Stimulated activated CD8-positive, alpha-beta memory T cell treated with anti-CD3 and anti-CD28 coated beads, Interleukin-7, amount 100 ng/mL, for 4 hours (primary cell): ENCODE data around the gene R3HDM2.
"Not testable (repeated sequence)": the region's sequence is repeated elsewhere in the genome, so short reads cannot be mapped to it uniquely, and the experiment has no call there.

Experiments used
- DNase-seq, 2 donors: peaks; one replicate each; pipeline ENCODE4 v3.0.0-alpha.2; 2020; ENCODE audit warnings: low read depth in 2 of 2

Gene R3HDM2

DNA sequence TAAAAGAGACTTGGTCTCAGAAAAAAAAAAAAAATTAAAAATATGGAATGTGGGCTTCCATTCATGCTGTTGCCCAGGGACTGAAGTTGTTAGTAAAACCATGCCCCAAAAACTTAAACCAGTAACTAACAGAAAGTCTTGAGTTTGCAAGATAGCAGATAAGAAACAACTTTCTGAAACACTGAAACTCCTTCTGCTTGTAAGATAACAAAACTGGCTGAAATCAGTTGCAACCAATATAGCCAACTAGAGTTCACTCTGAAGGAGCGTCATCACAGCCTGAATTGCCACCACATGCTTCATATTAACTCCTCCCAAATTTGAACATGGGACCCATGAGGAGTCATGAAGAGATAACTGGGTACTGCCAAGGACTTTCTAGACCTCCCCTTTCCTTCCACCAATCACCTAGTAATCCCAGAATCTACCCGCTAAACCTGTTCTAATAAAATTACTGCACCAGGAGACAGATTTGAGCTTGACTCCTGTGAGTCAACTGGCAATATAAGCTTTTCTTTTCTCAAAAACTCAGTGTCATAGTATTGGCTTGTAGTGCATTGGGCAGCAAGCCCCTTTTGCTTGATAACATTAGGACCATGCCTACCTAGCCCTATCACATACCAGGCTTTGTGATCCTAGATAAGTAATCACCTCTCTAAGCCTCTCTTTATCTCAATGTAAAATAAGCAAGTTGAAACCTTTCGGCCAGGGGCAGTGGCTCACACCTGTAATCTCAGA is 53.6 kb downstream of the R3HDM2 start:
- no peak for DNase-seq

DNA sequence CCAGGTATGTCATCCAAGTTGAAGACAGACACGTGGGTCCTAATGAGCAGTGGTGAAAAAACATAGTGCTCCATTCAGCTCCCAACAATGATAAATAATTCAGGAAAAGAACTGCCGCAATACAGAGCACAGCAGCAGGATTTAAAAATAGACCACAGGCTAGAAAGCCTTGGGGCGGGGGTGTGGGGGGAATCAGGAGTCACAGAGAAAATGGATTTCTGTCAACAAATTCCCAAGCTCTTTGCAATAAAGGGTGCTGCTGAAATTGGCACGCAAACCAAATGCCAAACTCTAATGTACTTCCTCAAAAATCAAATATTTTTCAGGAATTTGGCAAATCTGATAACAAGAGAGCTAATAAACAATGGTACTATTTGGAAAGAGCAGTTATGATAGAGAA is 58.6 kb downstream of the R3HDM2 start:
- no peak for DNase-seq

DNA sequence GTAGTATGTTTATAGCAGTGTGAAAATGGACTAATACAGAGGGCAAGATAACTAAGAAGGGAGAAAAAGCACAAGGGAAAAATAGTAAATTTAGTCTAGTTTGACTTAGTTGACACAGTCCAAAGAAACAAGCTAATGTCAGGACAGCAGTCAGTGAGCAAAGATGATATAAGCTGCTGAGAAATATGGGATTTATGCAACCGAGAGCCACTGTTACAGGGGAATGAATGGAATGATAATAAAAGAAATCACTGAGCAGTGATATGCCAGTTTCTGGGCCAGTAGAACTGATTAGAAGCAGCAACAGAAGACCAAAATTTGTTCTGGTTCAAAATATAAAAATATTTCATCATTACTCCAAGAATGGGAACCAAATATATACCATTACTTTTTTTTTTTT is 60.1 kb downstream of the R3HDM2 start:
- no peak for DNase-seq

DNA sequence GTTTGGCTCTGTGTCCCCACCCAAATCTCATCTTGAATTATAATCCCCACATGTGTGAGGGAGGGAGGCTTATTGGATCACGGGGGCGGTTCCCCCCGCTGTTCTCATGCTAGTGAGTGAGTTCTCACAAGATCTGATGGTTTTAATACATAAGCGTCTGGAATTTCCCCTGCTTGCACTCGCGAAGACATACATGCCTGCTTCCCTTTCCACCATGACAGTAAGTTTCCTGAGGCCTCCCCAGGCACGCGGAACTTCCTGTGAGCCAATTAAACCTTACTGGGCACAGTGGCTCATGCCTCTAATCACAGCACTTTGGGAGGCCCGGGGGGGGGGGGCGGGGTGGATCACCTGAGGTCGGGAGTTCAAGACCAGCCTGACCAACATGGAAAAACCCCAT is 60.8 kb downstream of the R3HDM2 start:
- no peak for DNase-seq

DNA sequence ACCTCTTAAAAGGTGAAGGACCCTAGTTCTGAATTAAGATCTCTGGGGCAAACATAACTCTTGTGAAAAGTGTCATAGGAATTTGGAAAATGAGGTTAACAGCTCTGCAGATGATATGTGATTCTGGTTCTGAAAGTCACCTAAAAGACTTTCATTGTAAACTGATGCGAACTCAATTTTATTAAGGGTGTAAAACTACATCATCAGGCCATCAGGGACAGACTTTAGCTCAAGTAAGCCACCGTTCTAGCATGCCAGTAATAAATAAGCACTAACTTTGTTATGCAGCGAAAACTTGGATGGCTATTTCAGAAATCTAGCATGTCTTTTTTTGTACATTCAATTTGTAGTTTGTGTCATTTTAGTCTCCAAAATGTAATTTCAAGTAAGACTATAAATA is 61.6 kb downstream of the R3HDM2 start:
- DNase-seq = no peak

DNA sequence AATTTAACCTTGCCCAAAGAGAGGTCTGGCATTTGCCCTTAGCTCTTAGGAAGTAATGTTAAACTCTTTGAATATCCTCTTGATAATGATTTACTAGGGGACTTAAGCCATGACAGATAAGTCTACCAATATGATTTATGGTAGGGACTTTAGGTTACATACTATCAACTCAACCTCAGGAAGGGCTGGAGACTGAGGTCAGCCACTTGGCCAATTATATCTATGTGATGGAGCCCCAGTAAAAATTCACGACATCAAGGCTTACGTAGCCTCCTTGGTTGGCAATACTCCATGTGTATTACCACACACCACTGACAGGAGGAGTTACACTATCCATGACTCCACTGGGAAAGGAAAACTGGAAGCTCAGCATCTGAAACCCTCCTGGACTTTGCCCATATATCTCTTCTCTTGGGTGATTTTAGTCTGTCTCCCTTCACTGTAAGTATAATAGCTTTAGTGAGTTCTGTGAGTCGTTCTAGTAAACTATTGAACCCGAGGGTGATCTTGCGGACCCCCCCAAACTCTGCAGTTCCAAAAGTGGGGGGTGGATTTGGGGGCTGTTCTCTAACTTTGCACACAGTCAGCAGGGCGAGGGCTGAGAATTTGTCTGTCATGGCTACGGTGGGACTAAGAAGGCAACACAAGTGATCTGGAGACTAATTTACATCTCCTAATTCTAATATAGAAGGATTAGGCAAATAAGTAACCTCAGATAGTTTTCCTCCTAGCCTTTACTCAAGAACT is 62.3 kb downstream of the R3HDM2 start:
- no peak for DNase-seq

DNA sequence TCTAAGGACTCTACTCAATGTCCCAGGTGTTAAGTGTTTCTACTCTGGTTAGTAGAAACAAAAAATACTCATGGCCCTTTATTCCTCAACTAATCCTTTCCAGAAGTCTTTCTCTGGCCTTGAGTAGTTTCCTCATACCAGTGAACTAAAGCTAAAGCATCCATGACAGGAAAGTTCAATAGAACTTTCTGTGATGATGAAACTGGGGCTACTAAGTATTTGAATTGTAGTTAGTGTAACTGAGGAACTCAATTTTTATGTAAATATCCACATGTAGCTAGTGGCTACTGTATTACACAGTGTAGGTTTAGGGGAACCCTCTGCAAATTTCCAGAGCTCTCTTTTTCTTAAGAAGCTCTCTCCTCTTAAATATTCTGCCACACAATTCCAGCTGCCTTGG is 63.7 kb downstream of the R3HDM2 start:
- DNase-seq = no peak

DNA sequence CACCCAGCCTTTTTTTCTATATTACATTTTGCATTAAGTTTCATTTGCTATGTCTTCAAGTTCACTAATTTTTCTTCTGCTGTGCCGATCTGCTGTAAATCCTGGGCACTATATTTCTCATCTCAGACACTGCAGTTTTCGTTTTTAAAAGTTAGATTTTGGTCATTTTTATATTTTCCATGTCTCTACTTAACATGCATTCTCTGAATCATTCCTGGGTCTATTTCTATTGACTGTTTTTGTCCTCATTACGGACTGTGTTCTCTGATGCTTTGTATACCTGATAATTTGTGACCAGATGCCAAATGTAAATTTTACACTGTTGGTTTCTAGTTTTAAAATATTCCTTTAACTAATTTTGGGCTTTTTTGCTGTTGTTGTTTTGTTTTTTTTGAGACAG is 64.5 kb downstream of the R3HDM2 start:
- DNase-seq = no peak

DNA sequence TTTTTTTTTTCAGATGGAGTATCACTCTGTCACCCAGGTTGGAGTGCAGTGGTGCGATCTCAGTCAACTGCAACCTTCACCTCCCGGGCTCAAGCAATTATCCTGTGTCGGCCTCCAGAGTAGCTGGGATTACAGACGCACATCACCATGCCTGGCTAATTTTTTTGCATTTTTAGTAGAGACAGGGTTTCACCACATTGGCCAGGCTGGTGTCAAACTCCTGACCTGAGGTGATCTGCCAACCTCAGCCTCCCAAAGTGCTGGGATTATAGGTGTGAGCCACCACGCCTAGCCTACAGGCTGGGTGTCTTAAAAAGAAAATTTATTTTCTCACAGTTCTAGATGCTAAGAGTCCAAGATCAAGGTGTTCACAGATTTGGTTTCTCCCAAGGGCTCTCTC is 66.7 kb downstream of the R3HDM2 start:
- not testable (repeated sequence) for DNase-seq

DNA sequence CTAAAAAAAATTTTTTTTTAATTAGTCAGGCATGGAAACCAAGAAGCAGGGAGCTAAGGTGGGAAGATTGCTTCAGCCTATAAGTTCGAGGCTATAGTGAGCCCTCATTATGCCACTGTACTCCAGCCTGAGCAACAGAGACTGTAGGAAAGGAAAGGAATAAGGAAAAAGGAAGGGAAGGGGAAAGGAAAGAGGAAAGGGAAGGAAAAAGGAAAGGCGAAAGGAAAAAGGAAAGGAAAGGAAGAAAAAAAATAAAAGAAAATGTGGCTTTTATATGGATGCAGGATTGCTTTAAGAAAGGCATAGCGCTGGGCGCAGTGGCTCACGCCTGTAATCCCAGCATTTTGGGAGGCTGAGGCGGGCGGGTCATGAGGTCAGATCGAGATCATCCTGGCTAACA is 70.4 kb downstream of the R3HDM2 start:
- no peak for DNase-seq

DNA sequence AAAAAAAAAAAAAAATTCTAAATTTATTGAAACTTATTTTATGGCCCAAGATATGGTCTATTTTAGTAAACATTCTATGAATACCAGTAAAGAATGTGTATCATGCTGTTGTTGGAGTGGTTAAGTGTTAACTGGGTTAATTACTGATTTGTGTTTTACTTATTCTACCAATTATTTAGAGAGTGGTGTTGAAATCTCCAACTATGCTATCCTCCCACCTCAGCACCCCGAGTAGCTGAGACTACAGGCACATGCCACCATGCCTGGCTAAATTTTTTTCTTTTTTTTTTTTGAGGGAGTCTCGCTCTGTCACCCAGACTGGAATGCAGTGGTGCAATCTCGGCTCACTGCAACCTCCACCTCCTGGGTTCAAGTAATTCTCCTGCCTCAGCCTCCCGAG is 72.2 kb downstream of the R3HDM2 start:
- DNase-seq = no peak

DNA sequence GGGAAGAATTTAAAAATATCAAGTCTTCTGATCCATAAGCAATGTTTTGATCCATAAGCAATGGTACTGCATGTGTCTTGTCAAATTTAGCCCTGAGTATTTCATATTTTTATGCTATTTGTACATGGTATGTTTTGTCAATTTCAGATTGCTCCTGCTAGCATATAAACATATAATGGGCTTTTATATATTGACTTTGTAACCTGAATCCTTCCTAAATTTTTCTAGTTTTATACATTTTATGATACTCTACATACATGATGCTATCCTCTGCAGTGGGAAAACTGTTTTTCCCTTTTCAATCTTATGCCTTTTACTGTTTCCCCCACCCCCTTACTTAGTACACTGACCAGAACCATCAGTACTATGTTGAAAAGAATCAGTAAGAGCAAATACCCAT is 75.1 kb downstream of the R3HDM2 start:
- no peak for DNase-seq

DNA sequence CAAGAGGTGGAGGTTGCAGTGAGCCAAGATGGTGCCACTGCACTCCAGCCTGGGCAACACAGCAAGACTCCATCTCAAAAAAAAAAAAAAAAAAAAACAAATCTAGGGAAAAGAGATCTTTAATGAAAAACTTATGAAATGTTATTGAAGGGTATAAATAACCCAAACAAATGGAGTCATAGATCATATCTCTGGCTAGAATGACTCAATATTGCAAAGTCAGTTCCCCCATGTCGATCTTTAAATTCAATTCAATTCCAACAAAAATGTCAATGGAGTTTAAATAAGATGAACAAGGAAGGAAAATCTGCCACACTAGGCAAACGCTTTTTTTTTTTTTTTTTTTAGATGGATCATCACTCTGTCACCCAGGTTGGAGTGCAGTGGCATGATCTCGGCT is 78.7 kb downstream of the R3HDM2 start:
- DNase-seq = no peak

DNA sequence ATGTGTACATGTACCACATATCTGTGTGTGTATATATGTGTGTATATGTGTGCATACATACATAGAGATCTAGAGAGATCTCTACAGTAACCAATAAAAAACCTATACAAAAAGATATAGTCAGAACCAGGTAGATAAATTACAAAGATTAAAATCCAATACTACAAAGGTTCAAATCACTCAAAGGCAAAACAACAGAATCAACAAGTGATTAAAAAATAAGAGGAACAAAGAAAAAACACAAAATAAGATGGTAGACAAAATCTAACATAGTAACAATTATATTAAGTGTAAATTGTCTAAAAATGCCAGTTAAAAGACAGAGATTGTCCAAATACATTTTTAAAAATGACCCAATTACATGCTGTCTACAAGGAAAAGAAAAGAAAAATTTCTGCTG is 83.6 kb downstream of the R3HDM2 start:
- DNase-seq = no peak

DNA sequence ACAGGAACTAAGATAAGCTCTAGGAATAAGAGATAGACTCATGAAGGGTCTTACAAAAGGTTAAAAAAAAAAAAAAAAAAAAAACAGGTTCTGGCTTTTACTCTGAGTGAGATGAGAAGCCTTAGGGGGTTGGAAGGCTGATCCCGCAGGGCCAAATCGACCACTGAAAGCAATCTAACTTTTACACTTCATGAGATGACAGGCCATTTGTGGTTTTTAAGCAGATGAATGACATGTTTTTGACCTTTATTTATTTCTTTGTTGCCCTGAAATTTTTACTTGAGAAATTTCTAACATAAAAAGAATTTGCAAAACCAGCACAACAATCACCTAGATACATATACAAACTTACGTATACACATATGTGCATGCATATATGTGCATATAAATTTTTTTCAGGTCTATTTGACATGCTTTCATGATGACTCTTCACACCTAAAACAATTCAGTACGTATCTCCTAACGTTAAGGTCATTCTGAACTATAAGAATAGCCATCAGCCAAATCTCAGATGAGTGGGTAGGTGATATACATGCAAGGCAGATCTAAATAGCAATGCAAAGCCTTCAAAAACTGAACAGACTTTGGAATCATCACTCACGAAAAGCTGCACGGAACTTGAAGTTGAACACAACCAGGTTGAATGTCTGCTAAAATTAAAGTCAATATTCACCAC is 87.0 kb downstream of the R3HDM2 start:
- no peak for DNase-seq

DNA sequence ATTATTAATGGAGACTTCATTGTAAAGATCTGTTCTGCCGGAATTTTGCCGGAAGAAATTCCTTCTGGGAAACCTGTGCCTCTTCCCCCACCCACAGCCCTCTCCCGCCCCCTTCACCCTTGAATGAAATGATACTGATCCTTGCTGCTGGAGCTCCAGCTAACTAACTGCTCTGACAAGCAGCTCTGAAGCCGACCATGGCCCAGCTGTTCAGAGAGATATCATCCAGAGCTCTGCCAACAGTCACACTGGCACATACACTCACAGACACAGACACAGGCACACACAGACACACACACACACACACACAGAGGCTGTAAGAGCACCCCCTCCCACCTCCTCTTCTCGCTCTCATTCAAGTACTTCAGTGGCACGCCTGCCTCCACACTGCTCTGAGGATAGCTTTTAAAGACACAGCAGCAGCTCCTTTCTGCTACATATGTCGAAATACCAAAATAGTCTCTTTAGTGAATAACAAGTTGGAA is 88.6 kb downstream of the R3HDM2 start:
- DNase-seq = no peak

DNA sequence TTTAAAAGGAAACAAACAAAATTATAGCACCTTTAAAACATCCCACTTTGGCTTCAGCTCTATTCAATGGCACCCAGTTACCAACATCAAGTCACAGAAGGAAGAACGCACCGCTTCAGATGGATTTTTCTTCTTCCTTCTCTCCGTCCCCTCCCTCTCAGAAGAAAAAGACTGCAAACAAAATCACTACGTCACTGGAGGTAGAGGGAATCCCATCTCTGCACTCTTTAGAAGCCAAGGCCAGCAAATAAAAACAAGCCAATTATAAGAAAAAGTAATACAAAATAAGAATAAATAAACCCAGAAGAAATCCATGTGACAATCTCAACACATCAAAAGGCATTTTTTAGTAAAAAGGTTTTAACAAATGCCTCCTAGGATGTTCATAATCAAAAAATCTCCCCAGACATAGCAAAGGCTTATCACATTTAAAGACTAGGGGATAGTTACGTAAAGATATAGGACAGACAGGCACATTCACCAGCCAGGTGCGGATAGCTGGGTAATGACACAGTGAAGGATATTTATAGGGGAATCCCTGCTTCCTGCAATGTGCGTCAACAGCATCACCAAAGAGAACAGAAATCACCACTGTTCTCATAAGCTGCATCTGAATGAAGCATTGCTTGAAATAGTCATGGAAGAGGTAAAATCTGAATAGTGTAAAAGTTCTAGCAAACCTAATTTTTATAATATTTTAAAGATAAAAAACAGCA is 89.4 kb downstream of the R3HDM2 start:
- DNase-seq = no peak

DNA sequence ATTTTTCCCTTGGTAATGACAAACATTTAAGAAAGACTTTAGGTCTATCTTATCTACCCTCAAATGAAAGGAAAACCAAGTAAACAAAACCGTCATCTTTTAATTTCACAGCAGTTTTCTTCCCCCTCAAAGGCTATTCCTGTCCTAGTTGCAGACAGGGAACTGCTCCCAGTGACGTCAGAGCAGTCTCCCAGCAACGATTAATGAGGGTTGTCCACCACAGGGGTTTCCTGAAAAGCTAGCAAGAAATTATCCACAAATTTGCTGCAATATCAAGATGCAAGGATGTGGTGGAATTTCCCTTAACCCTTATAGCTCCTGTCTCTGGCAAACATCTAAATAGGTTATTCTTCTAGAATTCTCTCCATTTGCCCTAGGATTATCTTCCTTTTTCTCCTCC is 90.7 kb downstream of the R3HDM2 start:
- DNase-seq = no peak

DNA sequence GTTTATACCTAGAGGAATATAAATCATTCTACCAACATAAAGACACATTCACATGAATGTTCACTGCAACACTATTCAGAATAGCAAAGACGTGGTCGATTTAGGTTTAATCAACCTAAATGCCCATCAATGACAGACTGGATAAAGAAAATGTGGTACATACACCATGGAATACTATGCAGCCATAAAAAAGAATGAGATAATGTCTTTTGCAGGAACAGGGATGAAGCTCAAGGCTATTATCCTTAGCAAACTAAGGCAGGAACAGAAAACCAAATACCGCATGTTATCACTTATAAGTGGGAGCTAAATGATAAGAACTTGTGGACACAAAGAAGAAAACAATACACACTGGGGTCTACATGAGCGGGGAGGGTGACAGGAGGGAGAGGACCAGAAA is 94.5 kb downstream of the R3HDM2 start:
- DNase-seq = not testable (repeated sequence)

DNA sequence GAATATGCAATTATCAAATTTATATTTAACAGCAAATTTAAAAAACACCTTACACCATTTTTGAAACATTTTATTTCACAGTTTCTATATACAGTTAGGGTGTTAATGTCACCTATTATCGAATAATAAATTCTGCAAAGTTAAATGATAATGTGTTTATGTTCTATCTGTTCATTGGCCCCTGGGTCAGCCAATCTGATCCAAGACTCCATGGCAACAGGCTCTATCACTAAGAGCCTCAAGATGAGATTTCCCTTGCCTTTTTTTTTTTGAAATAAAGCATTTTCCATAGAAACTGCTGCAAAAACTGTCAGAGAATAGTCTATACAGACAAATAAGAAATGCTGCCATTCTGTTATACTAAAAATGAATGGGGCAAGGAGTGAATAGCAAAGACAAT is 96.6 kb downstream of the R3HDM2 start:
- no peak for DNase-seq

DNA sequence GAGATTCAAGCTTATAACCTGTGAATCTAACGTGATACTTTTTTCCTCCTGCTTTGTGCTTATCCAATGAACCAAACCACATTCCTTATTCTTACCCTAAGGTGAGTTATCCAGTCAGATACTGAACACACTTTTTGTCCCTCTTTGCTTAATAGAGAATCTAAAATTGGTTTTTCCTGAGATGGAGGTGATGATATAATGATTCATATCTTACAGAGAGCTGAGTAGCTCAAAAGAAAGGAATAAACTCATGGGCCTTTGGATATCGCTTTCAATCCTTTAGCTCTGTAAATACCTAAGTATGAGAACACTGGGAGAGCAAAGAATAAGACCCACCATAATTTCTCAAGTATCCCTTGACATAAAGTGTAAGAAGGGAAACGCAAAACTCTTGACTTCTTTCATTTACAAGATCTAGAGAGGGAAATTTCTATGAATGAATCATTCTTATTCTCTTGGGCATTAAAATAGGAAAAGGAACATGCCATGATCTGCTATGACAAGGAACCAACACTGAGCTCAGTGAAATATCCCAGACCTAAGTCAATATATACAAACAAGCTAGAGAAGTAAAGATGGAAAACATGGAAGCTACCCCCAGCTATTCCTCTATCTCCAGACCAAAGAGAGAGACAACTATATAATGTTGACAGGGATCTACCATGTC is 98.1 kb downstream of the R3HDM2 start:
- DNase-seq = no peak

DNA sequence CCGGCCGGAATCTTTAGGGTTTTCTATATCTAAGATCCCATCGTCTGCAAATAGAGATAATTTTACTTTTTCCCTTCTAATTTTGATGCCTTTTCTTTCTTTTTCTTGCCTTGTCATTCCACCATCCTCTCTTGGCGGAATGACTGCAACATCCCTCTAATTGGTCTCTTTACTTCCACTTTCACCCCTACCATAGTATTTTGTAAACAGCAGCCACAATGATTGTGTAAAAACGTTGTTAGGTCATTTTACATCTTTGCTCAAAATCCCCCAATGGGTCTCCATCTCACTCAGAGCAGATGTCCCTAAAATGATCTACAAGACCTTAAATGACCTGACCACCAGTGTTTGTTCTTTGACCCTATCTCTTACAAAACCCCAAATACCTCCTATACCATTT is 99.9 kb downstream of the R3HDM2 start:
- DNase-seq = no peak
